IPS-NIHi7 (cell line): ENCODE results near the gene KIF17.

Experiments used
- DNase-seq: peaks from one replicate; pipeline ENCODE4 v3.0.0; 2012; ENCODE audit warnings: mixed read lengths; ENCODE audit errors: extremely low spot score

KIF17 gene

DNA sequence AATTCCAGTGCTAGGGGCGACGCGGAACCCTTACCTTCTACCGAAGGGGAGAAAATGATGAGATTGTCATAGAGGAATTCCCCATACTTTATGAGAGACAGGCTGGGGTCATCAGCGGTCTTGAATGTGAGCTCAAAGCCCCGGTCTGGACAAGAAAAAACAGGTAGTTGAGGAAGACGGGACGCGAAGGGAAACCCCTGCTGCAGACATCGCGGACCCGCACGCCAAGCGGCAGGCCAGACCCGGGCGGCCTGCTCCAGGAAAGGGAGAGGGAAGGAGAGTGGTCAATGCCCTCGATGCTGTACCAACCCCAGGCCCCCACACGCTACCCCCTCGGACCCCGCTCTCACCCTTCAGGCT is 57.0 kb downstream of the KIF17 start:
- no peak for DNase-seq

DNA sequence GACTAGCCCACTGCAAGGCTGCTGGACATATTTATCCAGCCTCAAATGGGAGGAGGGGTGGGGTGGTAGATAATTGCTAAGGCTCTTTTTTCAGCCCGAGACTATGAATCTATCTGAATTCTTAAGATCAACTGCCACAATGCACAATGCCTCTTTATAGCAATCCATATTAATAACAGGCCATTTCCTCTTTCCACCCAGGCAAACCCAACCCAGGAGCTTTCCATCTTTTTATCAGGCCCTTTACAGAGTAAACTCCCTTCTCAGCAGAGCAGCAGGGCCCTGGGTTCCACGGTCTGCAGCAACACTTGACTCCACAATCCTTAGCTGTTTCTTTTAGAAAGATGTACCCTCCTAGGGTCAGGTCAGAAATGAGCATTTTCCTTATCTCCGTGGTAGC is 57.4 kb downstream of the KIF17 start:
- DNase-seq: no peak

DNA sequence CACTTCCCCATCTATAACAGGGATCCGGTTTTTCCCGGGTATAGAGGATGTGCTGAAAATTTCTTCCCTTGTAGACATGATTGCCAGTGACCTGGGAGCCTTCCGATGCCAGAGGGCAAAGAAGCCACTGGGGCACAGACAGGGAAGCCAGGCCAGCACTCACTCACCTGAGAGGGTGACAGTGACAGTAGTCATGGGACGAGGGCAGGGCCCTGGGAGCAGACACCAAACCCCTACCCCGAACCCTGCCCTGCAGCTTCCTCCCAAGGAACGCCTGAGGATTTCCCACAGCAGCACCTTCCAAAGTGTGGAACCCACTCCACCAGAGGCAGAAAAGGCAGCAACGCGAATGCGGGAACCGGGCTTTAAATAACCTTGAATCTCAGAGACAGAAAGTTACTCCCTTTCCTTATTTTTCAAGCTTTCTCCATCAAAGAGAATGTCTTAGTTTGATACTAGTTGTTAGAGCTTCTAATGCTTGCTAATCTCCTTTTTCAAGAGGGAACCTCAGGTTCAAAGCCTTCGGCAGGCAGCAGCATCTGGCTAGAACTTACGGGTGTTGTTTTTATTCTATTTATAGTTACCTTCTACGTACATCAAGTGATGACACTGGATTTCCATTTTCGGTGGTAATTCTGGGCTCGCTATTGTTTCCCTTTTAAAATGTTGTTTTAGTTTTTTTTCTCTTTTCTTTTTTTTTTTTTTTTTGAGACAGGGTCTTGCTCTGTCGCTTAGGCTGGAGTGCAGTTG is 59.5 kb downstream of the KIF17 start:
- DNase-seq: no peak

DNA sequence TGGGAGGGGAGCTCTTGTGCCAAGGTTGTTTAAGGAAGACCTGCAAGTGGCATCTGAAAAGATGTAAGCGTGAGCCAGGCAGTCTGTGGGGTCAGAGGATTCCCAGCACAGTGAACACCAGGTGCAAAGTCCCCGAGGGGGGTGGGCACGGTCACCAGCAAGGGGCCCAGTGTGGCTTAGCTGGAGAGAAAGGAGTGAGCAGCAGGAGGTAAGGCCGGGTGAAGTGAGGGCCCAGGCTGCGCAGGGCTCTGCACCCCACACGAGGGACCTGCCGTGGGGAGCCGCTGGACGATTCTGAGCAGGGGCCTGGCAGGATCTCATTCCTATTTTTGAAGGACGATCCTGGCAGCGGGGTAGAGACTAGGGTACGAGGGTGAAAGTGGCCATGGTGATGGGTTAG is 60.8 kb downstream of the KIF17 start:
- DNase-seq: no peak

DNA sequence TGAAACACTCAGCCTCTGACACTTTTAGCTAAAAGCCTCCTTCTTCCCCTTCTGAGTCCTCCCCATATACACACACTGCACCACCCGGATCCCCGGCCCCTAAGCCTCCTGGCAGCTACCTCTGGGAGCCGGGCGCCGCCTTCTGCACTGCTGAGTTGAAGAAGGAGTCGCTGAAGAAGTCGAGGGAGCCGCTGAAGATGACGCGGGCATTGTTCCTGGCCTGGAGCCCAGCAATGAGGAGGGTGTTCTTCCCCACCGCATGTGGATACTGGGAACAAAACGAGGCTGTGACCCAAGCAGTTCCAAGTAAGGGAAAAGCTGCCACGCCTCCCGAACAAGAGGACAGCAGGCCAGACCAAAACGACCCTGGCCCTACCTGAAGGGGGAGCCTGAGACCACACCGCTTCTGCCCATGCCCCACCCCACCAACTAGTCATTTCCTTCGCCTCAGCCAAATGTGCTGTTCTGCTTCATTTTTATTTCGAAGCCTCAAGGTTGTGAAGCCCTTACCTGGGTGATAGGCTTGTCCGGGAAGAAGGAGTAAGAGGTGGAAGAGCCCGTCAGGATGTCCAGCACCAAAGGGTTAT is 63.6 kb downstream of the KIF17 start:
- peak; percentile 67 for DNase-seq

DNA sequence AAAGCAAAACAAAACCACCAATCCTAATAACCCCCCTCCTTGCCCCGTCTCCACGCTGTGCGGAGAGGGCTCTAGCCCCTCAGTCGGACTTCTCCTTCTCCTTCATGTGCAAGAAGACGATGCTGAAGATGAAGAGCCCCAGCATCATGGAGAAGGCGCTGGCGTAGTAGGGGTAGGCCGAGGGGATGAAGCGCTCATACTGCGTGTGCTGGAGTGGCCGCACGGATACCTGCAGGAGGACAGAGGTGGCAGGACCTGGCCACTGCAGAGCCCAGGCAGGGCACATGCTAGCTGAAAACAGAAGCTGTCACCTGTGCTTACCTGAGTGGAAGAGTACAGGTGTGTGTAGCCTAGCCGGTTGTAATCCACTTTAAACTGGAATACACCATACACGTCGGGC is 65.5 kb downstream of the KIF17 start:
- DNase-seq: no peak

DNA sequence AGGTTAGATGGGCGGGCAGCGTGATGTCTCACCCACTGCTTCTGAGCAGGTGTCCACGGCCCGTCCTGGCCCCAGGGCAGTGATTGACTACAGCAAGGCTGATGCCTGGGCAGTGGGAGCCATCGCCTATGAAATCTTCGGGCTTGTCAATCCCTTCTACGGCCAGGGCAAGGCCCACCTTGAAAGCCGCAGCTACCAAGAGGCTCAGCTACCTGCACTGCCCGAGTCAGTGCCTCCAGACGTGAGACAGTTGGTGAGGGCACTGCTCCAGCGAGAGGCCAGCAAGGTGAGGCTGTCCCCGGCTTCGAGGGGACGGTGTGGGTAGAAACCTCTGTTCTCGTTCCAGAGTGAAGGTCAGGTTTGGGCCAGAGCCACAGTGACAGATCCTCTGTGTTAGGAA is 68.9 kb downstream of the KIF17 start:
- no peak for DNase-seq

DNA sequence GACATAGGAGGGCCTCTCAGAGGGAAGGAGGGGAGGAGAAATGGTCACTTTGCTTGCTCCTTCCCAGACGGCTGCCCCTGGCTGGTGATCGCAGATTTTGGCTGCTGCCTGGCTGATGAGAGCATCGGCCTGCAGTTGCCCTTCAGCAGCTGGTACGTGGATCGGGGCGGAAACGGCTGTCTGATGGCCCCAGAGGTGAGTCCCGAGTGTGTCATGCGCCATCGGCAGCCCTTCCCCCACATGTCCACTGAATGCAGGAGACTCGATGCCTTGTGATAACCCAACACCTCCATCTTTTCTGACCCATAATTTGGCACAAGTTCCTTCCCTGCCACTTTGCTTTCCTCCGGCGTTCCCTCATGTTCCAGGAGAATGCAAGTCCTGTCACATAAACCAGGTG is 69.4 kb downstream of the KIF17 start:
- DNase-seq: no peak

DNA sequence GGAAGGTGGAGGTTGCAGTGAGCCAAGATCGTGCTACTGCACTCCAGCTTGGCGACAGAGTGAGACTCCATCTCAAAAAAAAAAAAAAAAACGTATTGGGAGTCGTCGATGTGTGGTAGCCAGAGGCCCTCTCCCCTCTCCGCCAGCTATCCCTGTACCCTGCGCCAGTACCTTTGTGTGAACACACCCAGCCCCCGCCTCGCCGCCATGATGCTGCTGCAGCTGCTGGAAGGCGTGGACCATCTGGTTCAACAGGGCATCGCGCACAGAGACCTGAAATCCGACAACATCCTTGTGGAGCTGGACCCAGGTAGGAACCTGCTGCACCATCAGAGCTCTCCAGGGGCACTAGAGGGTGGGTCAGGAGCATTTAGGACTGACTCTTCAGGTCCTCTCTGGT is 72.4 kb downstream of the KIF17 start:
- no peak for DNase-seq

DNA sequence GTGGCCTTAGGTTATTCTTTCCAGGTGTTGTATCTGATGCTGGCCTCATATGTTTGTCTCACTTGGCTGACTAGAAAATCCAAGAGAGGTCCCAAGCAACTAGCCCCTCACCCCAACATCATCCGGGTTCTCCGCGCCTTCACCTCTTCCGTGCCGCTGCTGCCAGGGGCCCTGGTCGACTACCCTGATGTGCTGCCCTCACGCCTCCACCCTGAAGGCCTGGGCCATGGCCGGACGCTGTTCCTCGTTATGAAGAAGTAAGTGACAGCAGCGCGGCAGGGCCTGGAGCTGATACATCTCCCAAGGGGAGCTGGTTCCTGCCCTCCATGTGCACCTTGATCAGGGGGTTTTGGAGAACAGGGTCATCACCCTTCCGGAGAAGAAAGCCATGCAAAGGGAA is 73.4 kb downstream of the KIF17 start:
- DNase-seq: no peak

DNA sequence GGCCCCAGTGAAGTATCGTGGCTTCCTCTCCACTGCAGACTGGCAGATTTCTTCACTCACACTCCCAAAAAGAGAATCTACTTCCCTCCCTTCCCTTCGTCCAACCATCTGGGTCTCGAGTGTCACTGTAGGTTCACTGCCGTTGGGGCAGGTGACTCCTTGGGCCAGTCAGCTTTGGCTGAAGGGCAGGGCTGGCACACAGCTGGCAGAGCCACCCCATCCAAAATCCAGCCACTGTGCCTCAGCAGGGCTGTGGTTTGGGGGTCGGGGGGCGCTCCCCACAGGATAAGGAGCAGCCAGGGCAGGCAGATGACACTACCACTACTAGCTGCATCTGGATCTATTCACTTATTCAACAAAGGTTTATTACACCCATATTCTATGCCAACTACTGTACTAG is 74.7 kb downstream of the KIF17 start:
- DNase-seq: no peak

DNA sequence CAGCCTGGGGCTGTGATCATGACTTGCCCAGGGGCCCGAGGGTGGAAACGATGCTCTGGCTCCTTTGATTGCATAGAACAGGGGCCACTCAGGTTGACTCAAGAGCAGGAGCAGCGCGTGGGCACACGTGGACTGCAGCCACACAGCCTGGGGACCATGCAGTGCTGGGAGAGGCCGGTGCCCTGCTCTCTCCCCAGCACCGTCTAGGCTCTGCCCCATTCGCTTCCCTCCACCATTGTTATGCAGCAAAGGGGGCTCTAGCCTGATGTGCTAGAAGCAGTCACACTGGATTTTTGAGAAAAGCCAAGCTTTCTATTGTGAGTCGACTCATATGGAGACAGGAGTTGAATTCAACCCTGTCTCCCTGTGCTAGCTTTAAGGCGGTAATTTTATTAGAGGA is 75.8 kb downstream of the KIF17 start:
- no peak for DNase-seq

DNA sequence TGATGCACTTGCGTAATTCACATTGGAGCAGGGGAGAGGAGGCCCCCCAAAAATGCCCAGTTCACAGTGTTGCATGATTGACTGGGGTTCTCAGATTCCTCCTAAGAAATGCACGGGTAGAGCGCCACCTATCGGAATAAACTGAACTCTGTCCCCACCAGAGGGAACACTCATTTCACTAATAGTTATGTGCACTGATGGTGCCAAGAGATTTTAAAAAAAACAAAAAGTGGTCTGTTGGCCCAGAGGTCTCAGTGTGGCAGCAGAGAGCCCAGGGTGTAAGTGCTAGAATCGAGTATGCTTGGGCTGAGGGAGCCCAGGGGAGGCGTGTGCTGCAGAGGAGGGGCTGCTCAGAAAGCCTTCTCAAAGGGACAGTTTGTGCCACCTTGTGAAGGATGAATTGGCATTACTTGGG is 77.6 kb downstream of the KIF17 start:
- peak; percentile 63 for DNase-seq

DNA sequence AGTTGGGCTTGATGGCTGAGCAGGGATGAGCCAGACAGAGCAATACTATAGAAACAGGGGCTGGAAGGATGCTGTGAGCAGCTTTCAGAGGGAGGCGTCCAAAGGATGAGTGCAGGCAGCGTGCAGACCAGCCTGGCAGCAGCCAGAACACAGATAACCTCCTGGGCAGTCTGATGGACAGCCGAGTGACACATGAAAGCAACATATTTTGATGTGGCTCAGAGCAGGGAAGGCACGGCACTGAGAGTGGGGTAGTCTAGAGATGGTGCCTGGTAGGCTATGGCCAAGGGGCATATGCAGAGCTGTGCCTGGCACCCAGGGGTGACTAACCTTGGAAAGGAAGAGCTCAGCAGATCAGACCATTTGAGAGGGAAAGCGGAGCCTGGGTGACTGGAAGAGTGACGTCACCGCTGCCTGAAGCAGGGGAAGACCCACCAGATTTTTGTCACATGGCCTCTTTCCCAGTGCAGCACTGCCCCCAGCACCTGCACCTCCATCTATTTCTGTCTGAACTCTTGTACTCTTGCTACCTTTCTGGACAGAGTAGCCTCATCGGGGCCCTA is 80.9 kb downstream of the KIF17 start:
- no peak for DNase-seq

DNA sequence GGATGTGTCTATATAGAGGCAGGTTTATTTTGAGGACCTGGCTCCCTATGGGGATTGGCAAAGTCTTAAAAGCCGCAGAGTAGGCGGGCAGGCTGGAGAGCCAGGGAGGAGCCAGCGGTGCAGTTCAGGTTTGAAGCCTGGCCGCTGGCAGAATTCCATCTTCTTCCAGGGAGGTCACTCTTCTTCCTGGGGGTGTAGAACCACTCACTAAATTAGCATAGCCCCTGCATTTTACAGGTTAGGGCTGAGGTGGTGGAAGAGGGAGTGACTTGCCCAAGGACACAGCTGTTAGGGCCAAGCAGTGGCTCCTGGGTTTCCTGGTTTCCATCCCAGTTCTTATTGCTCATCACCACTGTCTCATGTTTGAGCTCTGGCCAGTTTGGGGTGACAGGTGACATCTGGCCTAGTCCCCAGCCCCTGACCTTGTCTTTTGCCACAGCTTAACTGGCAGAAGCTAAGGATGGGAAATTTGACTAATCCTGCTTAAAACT is 83.2 kb downstream of the KIF17 start:
- peak; percentile 64 for DNase-seq

DNA sequence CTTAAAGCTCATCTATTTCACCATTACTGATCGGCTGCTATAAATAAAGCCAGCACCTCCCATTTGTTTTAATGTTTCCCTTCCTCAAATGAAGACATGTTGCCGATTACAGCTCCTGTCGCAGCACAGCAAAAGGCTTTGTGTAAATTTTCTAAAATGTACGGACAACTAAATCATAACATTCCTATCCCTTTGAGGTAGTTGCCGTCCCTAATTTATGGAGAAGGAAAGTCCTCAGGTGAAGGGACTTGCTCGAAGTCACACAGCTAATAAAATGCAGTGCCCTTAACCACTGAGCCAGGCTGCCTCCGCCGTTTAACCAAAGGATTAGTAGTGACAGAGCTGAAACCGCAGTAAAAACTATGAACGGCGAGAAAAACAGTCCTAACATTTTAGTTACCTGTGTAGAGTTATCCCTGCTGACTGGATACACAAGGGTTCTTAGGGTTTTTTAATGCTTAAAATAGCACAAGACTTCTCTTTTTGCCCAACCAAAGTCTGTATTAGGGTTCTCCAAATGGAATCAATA is 83.7 kb downstream of the KIF17 start:
- DNase-seq: no peak

DNA sequence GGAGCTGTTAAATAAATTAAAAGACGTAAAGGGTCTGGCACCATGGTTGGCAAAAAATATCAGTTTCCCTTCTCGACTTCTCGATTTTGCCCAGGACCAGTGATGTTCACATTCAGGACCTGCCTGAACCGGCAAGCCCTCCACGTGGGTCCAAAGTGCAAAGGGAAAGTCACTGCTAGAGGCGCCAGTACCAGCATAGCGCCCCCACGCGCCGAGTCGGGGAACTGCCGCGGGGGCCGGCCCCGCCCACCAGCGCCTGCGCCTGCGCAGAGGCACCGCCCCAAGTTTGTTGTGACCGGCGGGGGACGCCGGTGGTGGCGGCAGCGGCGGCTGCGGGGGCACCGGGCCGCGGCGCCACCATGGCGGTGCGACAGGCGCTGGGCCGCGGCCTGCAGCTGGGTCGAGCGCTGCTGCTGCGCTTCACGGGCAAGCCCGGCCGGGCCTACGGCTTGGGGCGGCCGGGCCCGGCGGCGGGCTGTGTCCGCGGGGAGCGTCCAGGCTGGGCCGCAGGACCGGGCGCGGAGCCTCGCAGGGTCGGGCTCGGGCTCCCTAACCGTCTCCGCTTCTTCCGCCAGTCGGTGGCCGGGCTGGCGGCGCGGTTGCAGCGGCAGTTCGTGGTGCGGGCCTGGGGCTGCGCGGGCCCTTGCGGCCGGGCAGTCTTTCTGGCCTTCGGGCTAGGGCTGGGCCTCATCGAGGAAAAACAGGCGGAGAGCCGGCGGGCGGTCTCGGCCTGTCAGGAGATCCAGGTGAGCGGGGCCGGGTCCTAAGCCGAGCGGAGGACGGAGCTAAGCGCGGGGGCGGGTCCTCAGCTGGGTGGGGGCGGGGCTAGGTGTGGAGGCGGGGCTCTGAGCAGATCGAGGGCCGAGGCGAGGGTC is 84.4 kb downstream of the KIF17 start, which contains the start of gene PINK1:
PINK1 (plus strand) TSS at position 269 of the 875 bp plus-strand sequence; CDS start at position 360, 91 bp downstream.
- peak; percentile 96 for DNase-seq

DNA sequence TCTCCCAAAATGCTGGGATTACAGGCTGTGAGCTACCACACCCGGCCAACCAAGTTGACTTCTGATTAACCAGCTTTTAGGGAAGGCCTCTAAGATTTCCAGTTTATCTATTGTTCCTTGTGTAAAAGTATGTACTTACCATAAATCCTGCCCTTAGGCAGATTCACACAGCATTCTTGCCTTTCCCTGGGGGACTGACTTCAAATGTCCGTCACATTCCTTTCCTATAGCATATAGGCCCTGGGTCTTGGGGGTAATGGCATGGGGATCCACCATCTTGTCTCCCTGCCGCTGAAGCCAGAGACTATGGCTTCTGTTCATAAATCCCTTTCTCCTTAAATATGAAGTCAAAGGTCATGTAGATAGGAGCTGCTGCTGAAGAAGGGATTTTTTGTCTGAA is 85.4 kb downstream of the KIF17 start:
- no peak for DNase-seq

DNA sequence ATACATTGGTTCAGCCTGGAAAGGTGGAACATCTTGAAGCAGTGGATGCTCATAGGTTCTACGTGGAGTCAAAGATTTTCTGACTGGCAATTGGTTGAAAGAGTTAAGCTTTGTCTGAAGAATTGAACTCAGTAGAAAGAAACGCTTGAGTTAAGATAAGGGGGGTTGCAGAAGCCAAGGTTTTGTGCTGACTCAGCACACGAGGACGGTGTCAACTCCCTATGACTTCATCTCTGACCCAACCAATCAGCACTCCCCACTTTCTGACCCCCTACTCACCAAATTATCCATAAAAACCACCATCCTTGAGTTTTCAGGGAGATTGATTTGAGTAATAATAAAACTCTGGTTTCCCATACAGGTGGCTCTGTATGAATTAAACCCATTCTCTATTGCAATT is 87.1 kb downstream of the KIF17 start:
- DNase-seq: no peak

DNA sequence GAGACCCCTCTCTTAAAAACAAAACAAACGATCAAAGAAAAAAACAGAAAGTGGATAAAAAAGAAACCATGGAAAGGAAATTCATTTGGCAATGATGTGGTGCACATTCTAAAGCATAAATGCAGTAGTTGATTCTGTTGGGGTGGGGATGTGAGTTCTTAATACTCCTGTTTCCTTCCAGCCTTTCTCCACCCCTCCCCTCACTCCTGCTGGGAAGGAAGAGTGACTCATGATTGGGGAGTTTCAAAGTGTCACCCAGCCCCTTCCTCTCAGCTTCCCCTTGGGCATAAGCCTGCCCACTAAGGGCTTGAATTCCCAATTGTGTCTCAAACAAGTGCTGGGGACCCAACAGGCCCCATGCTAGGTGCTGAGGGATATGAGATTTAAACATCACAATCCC is 91.3 kb downstream of the KIF17 start:
- DNase-seq: no peak

DNA sequence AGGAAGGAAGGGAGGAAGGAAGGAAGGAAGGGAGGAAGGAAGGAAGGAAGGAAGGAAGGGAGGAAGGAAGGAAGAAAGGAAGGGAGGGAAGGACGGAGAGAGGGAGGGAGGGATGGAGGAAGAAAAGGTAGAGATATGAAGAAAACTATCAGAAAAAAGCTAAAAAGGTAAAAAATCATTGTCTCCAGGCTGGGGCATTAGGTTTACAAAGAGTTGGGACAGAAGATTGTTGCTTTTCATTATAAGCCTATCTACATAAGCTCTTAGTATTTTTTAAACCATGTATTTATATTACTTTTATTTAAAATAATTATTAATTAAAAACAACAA is 91.7 kb downstream of the KIF17 start:
- DNase-seq: no peak
